Measurements from ENCODE around the gene CELF4. TPM values are rescaled to one million over a fixed set of nuclear protein-coding genes. Genes with fewer than 3 reads are reported as not detected.

The CELF4 gene
- total RNA-seq, 6 donors from 2014 or later = 0.15 to 1.4 (median 0.81) TPM; not detected in 1

- no peaks in the 10 kb centered on the region for H3K4me1 ChIP-seq
- WGBS, 2 donors = 89 to 90% methylated on average over 14 of the region's 14 CpGs
- H3K27ac ChIP-seq = no peak overlapping the region
- H3K27me3 ChIP-seq = no peaks in the 10 kb centered on the region
- TF ChIP-seq CTCF (IDR thresholded peaks at IDR 0.05) = no peak
- no peak for TF ChIP-seq EP300 (IDR thresholded peaks at IDR 0.05)
- TF ChIP-seq POLR2A (IDR thresholded peaks at IDR 0.05) = no peak
- TF ChIP-seq POLR2AphosphoS5 (IDR thresholded peaks at IDR 0.05) = no peak
- no peak overlapping the region for H3K4me3 ChIP-seq
- no peaks in the 10 kb centered on the region for H3K36me3 ChIP-seq
- DNase-seq = no peak
- no peaks in the 10 kb centered on the region for H3K9me3 ChIP-seq
- no peak for ATAC-seq (ENCODE audit: low FRiP score in 2 of 2)
Observed at GRCh38 chr18:37264956-37265355, 300.6 kb downstream of the CELF4 start.

- H3K4me1 ChIP-seq = no peaks in the 10 kb centered on the region
- H3K36me3 ChIP-seq = no peaks in the 10 kb centered on the region
- H3K4me3 ChIP-seq = no peak overlapping the region
- no peak for TF ChIP-seq POLR2AphosphoS5 (IDR thresholded peaks at IDR 0.05)
- no peak for TF ChIP-seq CTCF (IDR thresholded peaks at IDR 0.05)
- no peak for TF ChIP-seq POLR2A (IDR thresholded peaks at IDR 0.05)
- TF ChIP-seq EP300 (IDR thresholded peaks at IDR 0.05) = no peak
- H3K27me3 ChIP-seq = no peaks in the 10 kb centered on the region
- WGBS, 2 donors = 73 to 94% methylated on average over 8 of the region's 8 CpGs
- DNase-seq (no peak), ATAC-seq (ENCODE audit: low FRiP score in 2 of 2) (no peak)
- no peaks in the 10 kb centered on the region for H3K9me3 ChIP-seq
- no peak overlapping the region for H3K27ac ChIP-seq
Observed at GRCh38 chr18:37261988-37262387, 303.6 kb downstream of the CELF4 start.

GRCh38 chr18:37261246-37261840 is 304.3 kb downstream of the CELF4 start:
- no peak for DNase-seq
- Histone ChIP-seq H3K27ac (no peak overlapping the region), H3K9me3 (no peaks in the 10 kb centered on the region), H3K4me3 (no peak overlapping the region), H3K36me3 (no peaks in the 10 kb centered on the region), H3K27me3 (no peaks in the 10 kb centered on the region), H3K4me1 (no peaks in the 10 kb centered on the region)
- WGBS, 2 donors = 91 to 93% methylated on average over 7 to 11 of the region's 11 CpGs
- no peak for ATAC-seq (ENCODE audit: low FRiP score in 2 of 2)
- TF ChIP-seq POLR2AphosphoS5 (IDR thresholded peaks at IDR 0.05) (no peak), POLR2A (IDR thresholded peaks at IDR 0.05) (no peak), CTCF (IDR thresholded peaks at IDR 0.05) (no peak), EP300 (IDR thresholded peaks at IDR 0.05) (no peak)

GRCh38 chr18:37260367-37261093 is 305.1 kb downstream of the CELF4 start:
- Histone ChIP-seq H3K36me3 (no peaks in the 10 kb centered on the region), H3K9me3 (no peaks in the 10 kb centered on the region), H3K27me3 (no peaks in the 10 kb centered on the region), H3K27ac (no peak overlapping the region), H3K4me1 (no peaks in the 10 kb centered on the region), H3K4me3 (no peak overlapping the region)
- ATAC-seq (ENCODE audit: low FRiP score in 2 of 2) (no peak), DNase-seq (no peak)
- TF ChIP-seq CTCF (IDR thresholded peaks at IDR 0.05) = no peak
- no peak for TF ChIP-seq POLR2A (IDR thresholded peaks at IDR 0.05)
- no peak for TF ChIP-seq EP300 (IDR thresholded peaks at IDR 0.05)
- TF ChIP-seq POLR2AphosphoS5 (IDR thresholded peaks at IDR 0.05) = no peak
- 77 to 79% methylated on average over 10 of the region's 10 CpGs for WGBS, 2 donors

Data from upper lobe of left lung (tissue), 6 donors.